Stimulated activated CD4-positive, alpha-beta T cell treated with anti-CD3 and anti-CD28 coated beads, Interleukin-4, amount 100 ng/mL, for 24 hours (primary cell): ENCODE measurements around the gene ECE1.

ENCODE experiments used
- DNase-seq: peaks from one replicate; pipeline ENCODE4 v3.0.0-alpha.2; 2020

The ECE1 gene

DNA sequence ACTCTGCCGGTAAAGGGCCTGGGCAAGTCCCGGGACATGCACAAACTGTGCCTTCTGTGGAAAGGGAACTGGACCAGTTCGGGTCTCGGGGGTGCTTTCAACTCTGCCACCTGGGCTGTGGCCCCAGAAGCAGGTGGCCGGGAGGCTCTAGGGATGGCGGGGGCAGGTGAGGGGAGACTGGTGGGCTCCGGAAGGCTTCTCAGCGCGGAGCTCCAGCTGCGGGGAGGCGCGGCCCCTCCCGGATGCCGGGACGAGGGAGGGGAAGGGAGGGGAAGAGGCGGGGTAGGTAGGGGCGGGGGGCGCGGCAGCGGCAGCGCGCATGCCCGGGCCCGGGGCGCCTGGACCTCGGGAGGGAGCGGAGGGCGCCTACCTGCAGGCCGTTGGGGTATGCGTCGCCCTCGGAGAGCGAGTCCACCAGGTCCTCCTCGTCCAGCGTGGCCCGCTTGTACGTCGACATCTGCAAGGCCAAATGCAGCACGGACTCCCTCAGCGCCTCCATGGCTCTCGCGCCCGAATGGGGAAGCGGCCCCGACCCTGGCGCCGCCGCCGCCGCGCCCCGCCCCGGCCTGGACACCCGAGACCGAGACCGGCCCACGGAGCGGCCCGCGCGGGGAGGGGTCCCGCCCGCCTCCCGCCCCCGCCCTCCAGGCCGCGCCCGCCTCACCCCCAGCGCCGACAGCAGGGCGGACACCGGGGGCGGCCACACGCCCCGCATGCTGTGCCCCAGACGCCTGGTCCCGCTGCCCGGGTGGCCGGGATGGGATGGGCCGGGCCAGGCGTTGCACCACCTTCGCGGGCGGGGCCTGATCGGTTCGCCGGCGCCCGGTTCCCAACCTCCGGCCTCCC lies at the start of gene ECE1:
ECE1 (minus strand) TSS at position 764 of the 846 bp plus-strand sequence; CDS start at position 715, 49 bp downstream.
- peak; percentile 41 for DNase-seq

GRCh38 chr1:21339356-21340229 lies 49.3 kb upstream of the ECE1 start:
- no peak for DNase-seq

DNA sequence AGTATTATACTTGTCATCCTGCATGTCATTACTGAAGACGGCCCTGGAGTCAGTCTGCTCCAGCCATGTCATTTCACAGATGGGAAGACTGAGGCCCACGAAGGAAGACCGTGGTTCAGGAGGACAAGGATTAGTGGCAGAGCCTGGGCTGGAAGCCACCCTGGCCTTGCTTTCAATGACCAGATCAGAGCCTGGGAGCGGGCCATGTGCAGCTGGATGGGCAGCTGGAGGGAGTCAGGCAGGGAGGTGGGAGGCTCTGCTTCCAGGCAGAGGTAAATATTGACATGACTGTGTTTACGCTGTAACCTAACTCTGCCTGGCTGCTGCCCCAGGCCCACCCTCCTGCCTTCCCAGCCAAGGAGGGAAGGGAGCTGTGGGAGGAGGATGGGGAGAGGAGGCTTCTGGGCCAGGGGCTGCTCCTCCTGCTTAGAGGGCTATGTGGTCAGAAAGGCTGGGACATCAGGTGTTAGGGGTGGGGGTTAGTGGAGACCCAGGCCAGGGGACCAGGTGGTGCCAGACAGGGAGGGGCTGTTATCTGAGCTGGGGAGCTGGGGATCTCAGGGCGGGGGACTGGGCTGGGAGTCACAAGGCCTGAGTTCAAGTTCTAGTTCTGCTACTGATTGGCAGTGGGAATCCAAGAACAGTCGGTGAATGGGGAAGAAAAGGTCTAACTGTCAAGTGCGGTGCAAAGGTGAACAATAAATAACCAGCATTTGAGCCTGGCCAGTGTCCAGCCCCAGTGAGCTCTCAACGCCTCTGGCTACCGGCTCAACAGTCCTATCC lies 48.5 kb upstream of the ECE1 start:
- no peak for DNase-seq

DNA sequence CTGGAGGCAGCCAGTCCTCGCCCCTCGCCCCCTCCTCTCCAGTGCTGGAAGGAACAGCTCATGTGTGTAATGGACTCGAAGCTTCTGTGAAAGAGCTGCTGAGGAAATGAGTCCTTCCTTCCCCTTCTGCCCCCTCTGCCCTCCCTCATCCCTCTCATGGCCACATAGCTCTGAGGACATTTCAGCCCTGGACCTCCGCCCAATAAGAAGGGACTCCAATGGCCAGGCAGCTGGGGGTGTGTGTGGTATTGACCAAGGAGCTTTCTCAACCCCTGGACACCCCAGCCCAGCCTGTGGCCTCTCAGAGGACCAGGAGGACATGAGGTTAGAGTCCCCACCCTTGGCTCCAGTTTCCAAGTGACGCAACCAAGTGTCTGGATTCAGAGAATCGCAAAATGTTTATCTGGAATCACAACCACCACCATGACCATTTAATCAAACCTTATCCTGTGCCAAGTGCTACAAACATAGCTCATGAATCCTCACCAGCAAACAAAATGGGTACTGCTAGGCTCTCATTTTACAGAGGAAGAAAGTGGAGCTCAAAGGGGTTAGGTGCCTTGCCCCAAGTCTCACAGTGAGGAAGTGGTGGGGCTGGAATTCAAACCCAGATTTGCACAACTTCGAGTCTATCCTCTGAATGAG lies 47.8 kb upstream of the ECE1 start:
- no peak for DNase-seq

GRCh38 chr1:21337454-21337927 lies 47.2 kb upstream of the ECE1 start:
- no peak for DNase-seq

DNA sequence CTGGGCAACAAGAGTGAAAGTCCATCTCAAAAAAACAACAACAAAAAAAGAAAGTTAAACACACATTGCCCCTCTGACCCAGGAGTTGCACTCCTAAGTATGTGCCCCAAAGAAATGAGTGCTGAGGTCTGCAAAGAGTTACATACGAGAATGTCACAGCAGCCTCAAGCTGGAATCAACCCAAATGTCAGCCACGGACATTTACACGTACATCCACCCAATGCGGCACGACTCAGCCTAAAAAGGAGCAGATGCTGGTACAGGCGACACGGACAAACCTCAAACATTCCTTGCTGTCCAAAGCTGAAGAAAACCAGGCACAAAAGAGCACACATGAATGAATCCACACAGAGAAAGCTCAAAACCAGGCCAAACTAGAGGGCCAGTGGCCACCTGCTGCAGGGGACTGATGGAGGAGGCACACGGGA lies 46.8 kb upstream of the ECE1 start:
- DNase-seq, result no peak

GRCh38 chr1:21335750-21336224 lies 45.5 kb upstream of the ECE1 start:
- DNase-seq, result no peak

- no peak for DNase-seq
Observed at GRCh38 chr1:21335088-21335691, 44.9 kb upstream of the ECE1 start.

GRCh38 chr1:21334214-21335087 lies 44.2 kb upstream of the ECE1 start:
- peak; percentile 73 for DNase-seq

DNA sequence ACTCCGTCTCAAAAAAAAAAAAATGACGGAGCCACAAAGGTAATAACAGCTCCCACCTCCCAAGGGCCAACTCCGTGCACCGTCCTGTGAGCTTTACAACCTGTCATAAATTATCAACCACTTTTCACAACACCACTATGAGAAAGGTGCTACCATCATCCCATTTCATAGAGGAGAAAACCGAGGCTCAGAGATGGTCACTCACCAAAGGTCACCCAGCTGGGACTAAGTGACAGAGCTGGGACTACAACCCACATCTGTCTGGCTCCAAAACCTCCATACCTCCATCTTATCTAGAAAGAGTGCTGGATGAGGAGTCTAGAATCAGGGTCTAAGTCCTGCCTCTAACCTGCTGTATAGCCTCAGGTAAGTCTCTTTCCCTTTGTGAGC lies 43.6 kb upstream of the ECE1 start:
- no peak for DNase-seq

- no peak for DNase-seq
Observed at GRCh38 chr1:21332554-21333311, 42.5 kb upstream of the ECE1 start.

- DNase-seq, result no peak
Observed at GRCh38 chr1:21331752-21332478, 41.7 kb upstream of the ECE1 start.

- no peak for DNase-seq
Observed at GRCh38 chr1:21330544-21330943, 40.3 kb upstream of the ECE1 start.

- DNase-seq, result no peak
Observed at GRCh38 chr1:21329209-21329844, 39.1 kb upstream of the ECE1 start.

- no peak for DNase-seq
Observed at GRCh38 chr1:21327566-21328323, 37.5 kb upstream of the ECE1 start.

GRCh38 chr1:21326861-21327344 lies 36.6 kb upstream of the ECE1 start:
- no peak for DNase-seq

- DNase-seq, result no peak
Observed at GRCh38 chr1:21325731-21326387, 35.6 kb upstream of the ECE1 start.
